GM23338 (cell line): Measurements from ENCODE around the gene RGS6. TPM values are rescaled to one million over a fixed set of nuclear protein-coding genes. Genes with fewer than 3 reads are reported as not detected.

Source experiments
- ATAC-seq: fragments of 200-7000 bp; cut with Tn5 transposase; 3 replicates; pipeline ENCODE4 v1.9.1; 2020
- DNase-seq: peaks from one replicate; pipeline ENCODE4 v3.0.0-alpha.2; 2015; ENCODE audit warnings: low spot score
- H2AFZ ChIP-seq: fragments of 200-600 bp; sonication (generic); 2 replicates; pipeline ENCODE4 v1.8.0; 2016; ENCODE audit warnings: antibody characterized with exemption, mild to moderate bottlenecking, moderate library complexity
- H3F3A ChIP-seq: fragments of 200-600 bp; sonication (generic); replicated peaks from 2 replicates; pipeline ENCODE4 v1.8.0; 2017; ENCODE audit warnings: antibody characterized with exemption, mixed run types, low read depth
- H3K27ac ChIP-seq: fragments of 200-600 bp; sonication (generic); 2 replicates; pipeline ENCODE4 v1.6.1; 2016; ENCODE audit warnings: low read depth
- H3K27me3 ChIP-seq: fragments of 200-600 bp; sonication (generic); 2 replicates; pipeline ENCODE4 v1.8.0; 2016; ENCODE audit warnings: mild to moderate bottlenecking, mixed run types, moderate library complexity; ENCODE audit not compliant: insufficient read depth
- H3K36me3 ChIP-seq: fragments of 200-600 bp; sonication (generic); 2 replicates; pipeline ENCODE4 v1.8.0; 2016; ENCODE audit warnings: mild to moderate bottlenecking; ENCODE audit not compliant: insufficient read depth
- H3K4me1 ChIP-seq: fragments of 200-600 bp; sonication (generic); 2 replicates; pipeline ENCODE4 v1.8.0; 2016; ENCODE audit warnings: mild to moderate bottlenecking, moderate library complexity; ENCODE audit not compliant: insufficient read depth
- H3K4me2 ChIP-seq: fragments of 200-600 bp; sonication (generic); 2 replicates; pipeline ENCODE4 v1.7.1; 2017; ENCODE audit warnings: mixed run types
- H3K4me3 ChIP-seq: fragments of 200-600 bp; sonication (generic); 2 replicates; pipeline ENCODE4 v1.6.1; 2016; ENCODE audit warnings: mixed run types
- H3K79me2 ChIP-seq: fragments of 200-600 bp; sonication (generic); replicated peaks from 2 replicates; pipeline ENCODE4 v1.8.0; 2017; ENCODE audit warnings: mild to moderate bottlenecking; ENCODE audit not compliant: insufficient read depth
- H3K9me2 ChIP-seq: fragments of 200-600 bp; sonication (generic); 2 replicates; pipeline ENCODE4 v1.8.0; 2017; ENCODE audit not compliant: insufficient read depth
- H4K20me1 ChIP-seq: fragments of 200-600 bp; sonication (generic); replicated peaks from 2 replicates; pipeline ENCODE4 v1.8.0; 2017; ENCODE audit warnings: mild to moderate bottlenecking; ENCODE audit not compliant: insufficient read depth
- H3K27ac Mint-ChIP-seq: 2 replicates; pipeline ENCODE4 v1.8.0; 2020; ENCODE audit warnings: inconsistent platforms, mild to moderate bottlenecking, moderate library complexity, mixed read lengths
- H3K27me3 Mint-ChIP-seq: 3 replicates; pipeline ENCODE4 v1.8.0; 2022; ENCODE audit warnings: low read depth, mild to moderate bottlenecking, moderate library complexity, mixed read lengths, inconsistent platforms; ENCODE audit not compliant: insufficient read depth, poor library complexity
- H3K36me3 Mint-ChIP-seq: 3 replicates; pipeline ENCODE4 v1.8.0; 2021; ENCODE audit warnings: low read depth, mild to moderate bottlenecking, inconsistent platforms, moderate library complexity, mixed read lengths
- H3K4me1 Mint-ChIP-seq: 3 replicates; pipeline ENCODE4 v1.8.0; 2020; ENCODE audit warnings: mild to moderate bottlenecking, inconsistent platforms, mixed read lengths
- H3K4me3 Mint-ChIP-seq: 3 replicates; pipeline ENCODE4 v1.8.0; 2021; ENCODE audit warnings: moderate library complexity, mild to moderate bottlenecking, inconsistent platforms, mixed read lengths
- H3K9me3 Mint-ChIP-seq: 3 replicates; pipeline ENCODE4 v1.8.0; 2020; ENCODE audit warnings: moderate library complexity, mild to moderate bottlenecking, inconsistent platforms, mixed read lengths
- CREB1 ChIP-seq: fragments of 250-450 bp; sonication (Bioruptor Pico); IDR thresholded peaks from 2 replicates; pipeline ENCODE4 v1.5.0; 2020; ENCODE audit warnings: low read depth, mild to moderate bottlenecking, moderate library complexity
- CTCF ChIP-seq, 2 experiments: fragments of 200-600 bp in 1 of 2; sonication (generic) in 1 of 2; conservative IDR thresholded peaks; 2 replicates each; pipeline versions ENCODE4 v1.5.1 to v1.6.1; 2016 to 2017; ENCODE audit warnings: antibody characterized with exemption in 2 of 2, low read depth in 2 of 2, mild to moderate bottlenecking in 2 of 2, moderate library complexity in 1 of 2
- ETS1 ChIP-seq: IDR thresholded peaks from 2 replicates; pipeline ENCODE4 v1.6.1; 2016; ENCODE audit warnings: antibody characterized with exemption
- EZH2 ChIP-seq: fragments of 200-600 bp; sonication (generic); IDR thresholded peaks from one replicate; pipeline ENCODE4 v1.8.0; 2017; ENCODE audit warnings: antibody characterized with exemption, mild to moderate bottlenecking, low read depth; ENCODE audit not compliant: unreplicated experiment
- EZH2phosphoT487 ChIP-seq: fragments of 200-600 bp; sonication (generic); IDR thresholded peaks from one replicate; pipeline ENCODE4 v1.8.1; 2018; ENCODE audit warnings: antibody characterized with exemption; ENCODE audit not compliant: unreplicated experiment
- JUNB ChIP-seq: IDR thresholded peaks from one replicate; pipeline ENCODE4 v1.6.1; 2016; ENCODE audit warnings: antibody characterized with exemption; ENCODE audit not compliant: unreplicated experiment
- NANOG ChIP-seq: IDR thresholded peaks from 2 replicates; pipeline ENCODE4 v1.6.1; 2016; ENCODE audit warnings: antibody characterized with exemption, borderline replicate concordance
- POLR2AphosphoS5 ChIP-seq: IDR thresholded peaks from 2 replicates; pipeline ENCODE4 v1.6.1; 2016; ENCODE audit warnings: antibody characterized with exemption, low read depth
- REST ChIP-seq: IDR thresholded peaks from one replicate; pipeline ENCODE4 v1.6.1; 2018; ENCODE audit warnings: antibody characterized with exemption; ENCODE audit not compliant: unreplicated experiment
- STAT1 ChIP-seq: IDR thresholded peaks from one replicate; pipeline ENCODE4 v1.6.1; 2016; ENCODE audit warnings: antibody characterized with exemption; ENCODE audit not compliant: unreplicated experiment
- ZNF114 ChIP-seq: fragments of 250-450 bp; sonication (Bioruptor Pico); IDR thresholded peaks from 2 replicates; pipeline ENCODE4 v1.5.0; 2020; ENCODE audit warnings: mild to moderate bottlenecking, moderate library complexity
- ZNF331 ChIP-seq: fragments of 250-450 bp; sonication (Bioruptor Pico); IDR thresholded peaks from 2 replicates; pipeline ENCODE4 v1.5.0; 2020; ENCODE audit warnings: low read depth, mild to moderate bottlenecking, moderate library complexity
- ZNF462 ChIP-seq: fragments of 250-450 bp; sonication (Bioruptor Pico); IDR thresholded peaks from 2 replicates; pipeline ENCODE4 v1.5.0; 2020; ENCODE audit warnings: mild to moderate bottlenecking, moderate library complexity
- polyA plus RNA-seq: library from polyadenylated mRNA; unstranded; fragments of >200 nt; fragmentation: Nextera tagmentation; extraction: Ambion mirVana; gene quantifications from 2 replicates; pipeline ENCODE4 v1.2.1, GENCODE V29; 2016
- total RNA-seq: library from RNA; depleted of rRNA; stranded (reverse); fragments of >200 nt; shearing (Covaris generic); gene quantifications from 2 replicates; pipeline ENCODE4 v1.2.3, GENCODE V29; 2014

Gene RGS6
- total and polyA plus RNA-seq, 2 experiments from 2014 or later = 0.66 to 0.83 TPM

DNA sequence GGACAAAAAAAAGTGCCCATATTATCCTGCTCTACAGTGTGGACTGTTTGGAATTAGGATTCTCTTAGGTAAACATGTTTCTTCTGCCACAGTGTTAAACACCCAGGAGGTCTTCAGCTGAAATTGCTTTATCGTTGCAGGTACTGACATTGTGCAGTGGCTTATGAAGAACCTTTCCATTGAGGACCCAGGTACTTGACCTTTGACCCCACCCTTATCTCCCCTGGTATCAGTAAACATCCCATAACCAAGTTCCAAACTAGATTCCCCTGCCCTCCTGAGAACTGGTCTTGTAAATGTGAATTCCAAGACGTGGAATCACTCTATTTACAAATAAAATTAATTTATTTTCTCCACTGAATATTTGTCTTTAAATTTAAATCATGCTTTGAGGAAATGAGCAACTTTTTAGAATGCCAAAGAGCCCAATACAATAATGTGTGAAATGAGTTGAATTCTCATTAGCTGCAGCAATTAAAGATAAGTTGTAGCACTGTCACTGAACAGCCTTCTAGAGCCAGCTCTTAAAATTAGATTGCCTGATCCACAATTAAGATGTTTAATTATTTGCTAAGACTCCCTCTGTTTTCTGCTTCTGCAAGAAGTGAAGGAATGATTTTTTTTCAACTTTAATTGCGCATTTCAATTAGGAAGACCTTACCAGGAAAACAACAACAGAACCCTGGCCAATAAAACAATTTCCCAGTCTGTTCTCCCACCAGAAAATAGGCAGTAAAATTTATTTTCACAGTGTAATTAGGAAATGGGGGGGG lies 522.3 kb downstream of the RGS6 start:
- peaks cover 16% of the 10 kb centered on the region for H3K4me1 Mint-ChIP-seq
- ATAC-seq = no peak
- no peaks in the 10 kb centered on the region for H3F3A ChIP-seq
- H2AFZ ChIP-seq = no peak overlapping the region
- H3K79me2 ChIP-seq = no peaks in the 10 kb centered on the region
- TF ChIP-seq ZNF331 (no peak), ETS1 (no peak), ZNF462 (CRISPR knock-in tag) (no peak), STAT1 (no peak), CREB1 (CRISPR knock-in tag) (no peak), POLR2AphosphoS5 (no peak), NANOG (no peak), EZH2 (no peak), EZH2phosphoT487 (no peak), CTCF (conservative IDR thresholded peaks at IDR 0.05; ENCODE audit: low read depth in 2 of 2) (no peak), JUNB (no peak), ZNF114 (CRISPR knock-in tag) (no peak), REST (no peak)
- H3K36me3 ChIP-seq = no peaks in the 10 kb centered on the region
- H3K36me3 Mint-ChIP-seq = no peaks in the 10 kb centered on the region; the same call in 2 of the 3 replicates
- no peak overlapping the region for H3K27ac ChIP-seq
- H3K27ac Mint-ChIP-seq = no peak overlapping the region
- peaks cover 5% of the 10 kb centered on the region; the same call in 1 of the 2 replicates for H3K4me1 ChIP-seq
- no peaks in the 10 kb centered on the region; the same call in 2 of the 3 replicates for H3K9me3 Mint-ChIP-seq
- H3K27me3 Mint-ChIP-seq = peaks cover 1% of the 10 kb centered on the region
- H3K4me3 ChIP-seq = no peak overlapping the region
- no peaks in the 10 kb centered on the region for H4K20me1 ChIP-seq
- H3K9me2 ChIP-seq = 0 out of 2 replicates have a peak, but pooled peaks cover 12% of the 10 kb centered on the region
- no peak overlapping the region for H3K4me2 ChIP-seq
- DNase-seq = no peak
- no peak overlapping the region for H3K4me3 Mint-ChIP-seq
- no peaks in the 10 kb centered on the region for H3K27me3 ChIP-seq
